GM12878 (cell line): ENCODE results near the gene PATJ. TPM values are rescaled to one million over a fixed set of nuclear protein-coding genes. Genes with fewer than 3 reads are reported as not detected.

ENCODE experiments used
- ATAC-seq: fragments of 200-7000 bp; cut with Tn5 transposase; 3 replicates; pipeline ENCODE4 v1.9.1; 2020; ENCODE audit warnings: mild to moderate bottlenecking, moderate library complexity
- BruUV-seq: library from RNA; stranded (reverse); fragments of 400-500 nt; replicated peaks from 2 replicates; lab custom pipeline; 2021; lab: Mats Ljungman, UMichigan
- CTCF ChIA-PET: fragments of 300-600 bp; sonication (Branson Sonifier 250); formaldehyde crosslinking; extraction: SDS; loops from one replicate; lab custom pipeline; 2021; ENCODE audit warnings: inconsistent platforms; lab: Yijun Ruan, JAX
- POLR2A ChIA-PET: fragments of 350-600 bp; formaldehyde crosslinking; extraction: SDS; loops from one replicate; lab custom pipeline; 2021; ENCODE audit warnings: inconsistent platforms; lab: Charles Lee
- RAD21 ChIA-PET: fragments of 300-600 bp; sonication (Branson Sonifier 250); formaldehyde crosslinking; loops from one replicate; lab custom pipeline; 2023; ENCODE audit warnings: antibody characterized with exemption; ENCODE audit not compliant: unreplicated experiment; lab: Charles Lee
- SMC1A ChIA-PET: fragments of 300-600 bp; sonication (Branson Sonifier 250); formaldehyde crosslinking; loops from one replicate; lab custom pipeline; 2023; ENCODE audit not compliant: unreplicated experiment, uncharacterized antibody; lab: Charles Lee
- DNase-seq: peaks from one replicate; pipeline ENCODE4 v3.0.0-alpha.2; 2011; ENCODE audit warnings: low read depth, low spot score
- FAIRE-seq: peaks from 3 replicates; lab custom pipeline; 2011; peaks lifted over from hg19 to GRCh38; lab: Jason Lieb, UNC
- H2AFZ ChIP-seq: 2 replicates; pipeline ENCODE4 v1.6.0; 2011; ENCODE audit warnings: low read depth, low read length, control low read depth; ENCODE audit not compliant: control insufficient read depth
- H3K27ac ChIP-seq: 2 replicates; pipeline ENCODE4 v1.5.1; 2011; ENCODE audit warnings: control low read depth; ENCODE audit not compliant: control insufficient read depth, insufficient read depth
- H3K27me3 ChIP-seq, 2 experiments: replicated peaks in 1 of 2; 2 replicates each; pipeline versions ENCODE4 v1.6.0 to v1.6.1; 2011; ENCODE audit warnings: low read length in 1 of 2; ENCODE audit not compliant: control insufficient read depth in 2 of 2, insufficient read depth in 2 of 2
- H3K36me3 ChIP-seq, 2 experiments: 2 replicates each; pipeline ENCODE4 v1.5.1; 2011; ENCODE audit warnings: low read length in 1 of 2; ENCODE audit not compliant: control insufficient read depth in 2 of 2, insufficient read depth in 2 of 2
- H3K4me1 ChIP-seq: 2 replicates; pipeline ENCODE4 v1.6.1; 2011; ENCODE audit warnings: mild to moderate bottlenecking, low read length, moderate library complexity, mixed read lengths; ENCODE audit not compliant: control insufficient read depth, insufficient read depth
- H3K4me2 ChIP-seq: 2 replicates; pipeline ENCODE4 v1.6.0; 2011; ENCODE audit warnings: control low read depth; ENCODE audit not compliant: control insufficient read depth, insufficient read depth
- H3K4me3 ChIP-seq: fragments of 200-600 bp; sonication (generic); 2 replicates; pipeline ENCODE4 v1.5.1; 2016
- H3K79me2 ChIP-seq: 2 replicates; pipeline ENCODE4 v1.6.0; 2011; ENCODE audit warnings: low read length; ENCODE audit not compliant: control insufficient read depth, insufficient read depth
- H3K9ac ChIP-seq: 2 replicates; pipeline ENCODE4 v1.8.0; 2011; ENCODE audit warnings: low read length, control low read depth, mixed read lengths; ENCODE audit not compliant: control insufficient read depth, insufficient read depth
- H3K9me3 ChIP-seq: replicated peaks from 3 replicates; pipeline ENCODE4 v1.5.1; 2011; ENCODE audit warnings: mild to moderate bottlenecking, low read length; ENCODE audit not compliant: control insufficient read depth, insufficient read depth
- H4K20me1 ChIP-seq: 2 replicates; pipeline ENCODE4 v1.6.0; 2011; ENCODE audit not compliant: control insufficient read depth, insufficient read depth
- ASH2L ChIP-seq: fragments of 300-600, 200-600 bp; sonication (generic); IDR thresholded peaks from 2 replicates; pipeline ENCODE4 v1.6.1; 2017; ENCODE audit warnings: low read depth, mild to moderate bottlenecking, borderline replicate concordance
- BCL11A ChIP-seq: IDR thresholded peaks from 2 replicates; pipeline ENCODE4 v1.6.1; 2011; ENCODE audit warnings: low read depth, low read length
- CREB1 ChIP-seq: IDR thresholded peaks from 2 replicates; pipeline ENCODE4 v1.6.1; 2012; ENCODE audit warnings: low read depth, mild to moderate bottlenecking, inconsistent platforms
- IRF4 ChIP-seq: IDR thresholded peaks from 2 replicates; pipeline ENCODE4 v1.6.1; 2011; ENCODE audit warnings: low read depth, low read length
- KDM1A ChIP-seq: fragments of 200-600 bp; sonication (generic); IDR thresholded peaks from 2 replicates; pipeline ENCODE4 v1.6.1; 2016; ENCODE audit warnings: borderline replicate concordance
- RELA ChIP-seq: fragments of 450-650 bp; IDR thresholded peaks from 2 replicates; pipeline ENCODE4 v1.8.0; 2014; ENCODE audit warnings: borderline replicate concordance; ENCODE audit not compliant: partially characterized antibody
- SIX5 ChIP-seq: IDR thresholded peaks from 2 replicates; pipeline ENCODE4 v1.6.1; 2011; ENCODE audit warnings: mild to moderate bottlenecking, low read depth, low read length, moderate library complexity; ENCODE audit not compliant: severe bottlenecking
- SMAD5 ChIP-seq: IDR thresholded peaks from 2 replicates; pipeline ENCODE4 v1.6.1; 2016; ENCODE audit warnings: antibody characterized with exemption, low read depth
- SMARCA5 ChIP-seq: fragments of 450-650 bp; IDR thresholded peaks from 2 replicates; pipeline ENCODE4 v1.6.1; 2017; ENCODE audit warnings: mild to moderate bottlenecking
- SREBF2 ChIP-seq: IDR thresholded peaks from 2 replicates; pipeline ENCODE4 v1.6.1; 2012; ENCODE audit warnings: mild to moderate bottlenecking, low read length
- TBL1XR1 ChIP-seq: IDR thresholded peaks from 2 replicates; pipeline ENCODE4 v1.6.1; 2012; ENCODE audit warnings: low read depth, low read length, improper control_type of control experiment
- ZNF207 ChIP-seq: fragments of 450-650 bp; IDR thresholded peaks from 2 replicates; pipeline ENCODE4 v1.6.1; 2014; ENCODE audit warnings: antibody characterized with exemption, mild to moderate bottlenecking, borderline replicate concordance
- WGBS: methylation state at CpG from one replicate; pipeline ENCODE4 v1.1.6; 2016; ENCODE audit warnings: low lambda C conversion rate; ENCODE audit not compliant: insufficient replicate concordance, insufficient coverage; ENCODE audit errors: missing lambda C conversion rate; 5-methylcytosine and 5-hydroxymethylcytosine counted together
- in situ Hi-C: fragments of 300-500 bp; cut with MboI; formaldehyde crosslinking; loops from 9 replicates; pipeline ENCODE4 v1.14.3; 2018; ENCODE audit warnings: mixed read lengths
- intact Hi-C: fragments of 100-400 bp; cut with micrococcal nuclease; formaldehyde crosslinking; loops from one replicate; pipeline ENCODE4 v1.14.2; 2022; ENCODE audit not compliant: unreplicated experiment
- polyA plus RNA-seq, 11 experiments: library from polyadenylated mRNA; depleted of rRNA in 4 of 11; unstranded in 6 of 11; stranded (reverse) in 5 of 11; fragments of >200 nt; fragmentation: Nextera tagmentation in 4 of 11; fragmentation: Illumina TruSeq in 1 of 11; extraction: Ambion mirVana in 4 of 11; extraction: Trizol in 1 of 11; gene quantifications; 1 replicate in 1 of 11; 2 replicates in 10 of 11; pipeline versions ENCODE4 v1.2.1 to v1.2.3, GENCODE V29; 2011 to 2016; ENCODE audit warnings: inconsistent platforms in 2 of 11, missing spikeins in 2 of 11, low read depth in 1 of 11
- total RNA-seq, 4 experiments: library from RNA; depleted of rRNA in 3 of 4; stranded (reverse); fragments of >200 nt in 3 of 4; fragmentation: Illumina TruSeq in 1 of 4; extraction: Trizol in 1 of 4; gene quantifications; 2 replicates each; pipeline versions ENCODE4 v1.2.1 to v1.2.3, GENCODE V29; 2013 to 2021
- TF ChIP-seq, protein P1 (sequence below): IDR thresholded peaks from 2 replicates; pipeline ENCODE4 v1.6.1; 2011; ENCODE audit warnings: borderline replicate concordance, low read depth, mild to moderate bottlenecking, moderate library complexity, mixed read lengths, low read length; ENCODE audit not compliant: insufficient read depth; ENCODE audit errors: extremely low read length
- TF ChIP-seq, protein P2 (sequence below): IDR thresholded peaks from 2 replicates; pipeline ENCODE4 v1.6.1; 2011; ENCODE audit warnings: borderline replicate concordance, low read depth, mild to moderate bottlenecking, moderate library complexity, low read length; ENCODE audit not compliant: insufficient read depth, poor library complexity, severe bottlenecking
- TF ChIP-seq, protein P3 (sequence below): IDR thresholded peaks from 2 replicates; pipeline ENCODE4 v1.6.1; 2012; ENCODE audit warnings: mild to moderate bottlenecking, low read depth, low read length

PATJ gene
- total and polyA plus RNA-seq, 10 of the 15 experiments (the other 5 are each of a cell fraction or from before 2014, with no cell fraction given), result 2.8 to 13.9 (median 6.9) TPM

DNA sequence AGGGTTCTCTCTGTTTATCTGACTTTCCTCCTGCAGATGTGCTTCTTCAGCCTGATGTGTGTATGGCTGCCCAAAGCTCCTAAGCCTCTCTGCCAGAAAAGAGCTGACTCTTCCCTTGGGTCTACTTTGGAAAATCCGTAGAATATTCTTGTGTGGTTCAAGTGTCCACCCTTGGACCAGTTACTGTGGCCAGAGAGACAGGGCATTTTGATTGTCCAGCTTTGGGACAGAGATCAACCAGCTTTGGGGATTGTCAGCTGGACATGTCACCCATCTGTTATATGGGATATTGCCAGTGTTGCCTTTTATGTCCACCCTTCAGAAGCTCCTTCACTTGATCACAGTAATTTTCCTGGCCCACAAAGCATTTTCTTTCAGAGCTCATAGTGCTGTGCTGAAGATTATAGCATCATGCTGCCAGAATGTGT lies 326.1 kb downstream of the PATJ start (continued):
- TF ChIP-seq KDM1A, result no peak
- TF ChIP-seq, all 136 proteins: peak for 0

DNA sequence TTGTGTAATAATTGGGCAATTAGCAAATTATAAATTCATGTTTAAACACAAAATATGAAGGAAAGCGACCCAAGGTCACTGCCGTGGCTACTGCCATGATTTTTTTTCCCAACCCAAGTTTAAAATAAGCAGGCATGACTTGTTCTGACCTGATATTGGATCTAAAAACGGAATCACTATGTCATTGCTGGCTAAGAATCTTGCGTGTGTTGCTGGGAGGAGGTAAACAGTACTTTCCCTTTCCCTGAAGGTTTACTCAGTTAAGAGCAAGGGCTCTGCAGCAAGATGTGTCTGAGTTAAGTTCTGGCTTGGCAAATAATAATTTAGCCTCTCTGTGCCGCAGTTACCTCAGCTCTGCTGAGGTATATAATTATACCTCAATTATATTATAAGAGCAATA lies 326.7 kb downstream of the PATJ start:
- Histone ChIP-seq H3K4me2 (no peak overlapping the region), H3K36me3 (no peaks in the 10 kb centered on the region), H3K27me3 (no peaks in the 10 kb centered on the region), H2AFZ (no peak overlapping the region), H3K4me1 (no peaks in the 10 kb centered on the region), H3K79me2 (no peaks in the 10 kb centered on the region), H3K9ac (no peak overlapping the region), H4K20me1 (no peaks in the 10 kb centered on the region), H3K9me3 (peaks cover 2% of the 10 kb centered on the region; the same call in 1 of the 3 replicates), H3K4me3 (no peak overlapping the region), H3K27ac (no peak overlapping the region)
- intact Hi-C loops, result no loop called here
- WGBS, result 39% methylated on average over 5 of the region's 5 CpGs
- SMC1A ChIA-PET, result interaction anchor here (1.8 kb wide), 1 partner anchor 14 kb away, joined by 6 read pairs; no protein-coding TSS in a partner anchor
- no peak for ATAC-seq
- POLR2A ChIA-PET, result no interaction called here
- TF ChIP-seq, protein P1, sequence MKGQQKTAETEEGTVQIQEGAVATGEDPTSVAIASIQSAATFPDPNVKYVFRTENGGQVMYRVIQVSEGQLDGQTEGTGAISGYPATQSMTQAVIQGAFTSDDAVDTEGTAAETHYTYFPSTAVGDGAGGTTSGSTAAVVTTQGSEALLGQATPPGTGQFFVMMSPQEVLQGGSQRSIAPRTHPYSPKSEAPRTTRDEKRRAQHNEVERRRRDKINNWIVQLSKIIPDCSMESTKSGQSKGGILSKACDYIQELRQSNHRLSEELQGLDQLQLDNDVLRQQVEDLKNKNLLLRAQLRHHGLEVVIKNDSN, result no peak
- no peak for TF ChIP-seq ASH2L
- no peak for TF ChIP-seq CREB1
- no peak for TF ChIP-seq SMAD5
- TF ChIP-seq TBL1XR1, result no peak
- TF ChIP-seq BCL11A, result no peak
- TF ChIP-seq ZNF207, result no peak
- TF ChIP-seq, protein P2, sequence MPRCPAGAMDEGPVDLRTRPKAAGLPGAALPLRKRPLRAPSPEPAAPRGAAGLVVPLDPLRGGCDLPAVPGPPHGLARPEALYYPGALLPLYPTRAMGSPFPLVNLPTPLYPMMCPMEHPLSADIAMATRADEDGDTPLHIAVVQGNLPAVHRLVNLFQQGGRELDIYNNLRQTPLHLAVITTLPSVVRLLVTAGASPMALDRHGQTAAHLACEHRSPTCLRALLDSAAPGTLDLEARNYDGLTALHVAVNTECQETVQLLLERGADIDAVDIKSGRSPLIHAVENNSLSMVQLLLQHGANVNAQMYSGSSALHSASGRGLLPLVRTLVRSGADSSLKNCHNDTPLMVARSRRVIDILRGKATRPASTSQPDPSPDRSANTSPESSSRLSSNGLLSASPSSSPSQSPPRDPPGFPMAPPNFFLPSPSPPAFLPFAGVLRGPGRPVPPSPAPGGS, result no peak
- TF ChIP-seq, protein P3, sequence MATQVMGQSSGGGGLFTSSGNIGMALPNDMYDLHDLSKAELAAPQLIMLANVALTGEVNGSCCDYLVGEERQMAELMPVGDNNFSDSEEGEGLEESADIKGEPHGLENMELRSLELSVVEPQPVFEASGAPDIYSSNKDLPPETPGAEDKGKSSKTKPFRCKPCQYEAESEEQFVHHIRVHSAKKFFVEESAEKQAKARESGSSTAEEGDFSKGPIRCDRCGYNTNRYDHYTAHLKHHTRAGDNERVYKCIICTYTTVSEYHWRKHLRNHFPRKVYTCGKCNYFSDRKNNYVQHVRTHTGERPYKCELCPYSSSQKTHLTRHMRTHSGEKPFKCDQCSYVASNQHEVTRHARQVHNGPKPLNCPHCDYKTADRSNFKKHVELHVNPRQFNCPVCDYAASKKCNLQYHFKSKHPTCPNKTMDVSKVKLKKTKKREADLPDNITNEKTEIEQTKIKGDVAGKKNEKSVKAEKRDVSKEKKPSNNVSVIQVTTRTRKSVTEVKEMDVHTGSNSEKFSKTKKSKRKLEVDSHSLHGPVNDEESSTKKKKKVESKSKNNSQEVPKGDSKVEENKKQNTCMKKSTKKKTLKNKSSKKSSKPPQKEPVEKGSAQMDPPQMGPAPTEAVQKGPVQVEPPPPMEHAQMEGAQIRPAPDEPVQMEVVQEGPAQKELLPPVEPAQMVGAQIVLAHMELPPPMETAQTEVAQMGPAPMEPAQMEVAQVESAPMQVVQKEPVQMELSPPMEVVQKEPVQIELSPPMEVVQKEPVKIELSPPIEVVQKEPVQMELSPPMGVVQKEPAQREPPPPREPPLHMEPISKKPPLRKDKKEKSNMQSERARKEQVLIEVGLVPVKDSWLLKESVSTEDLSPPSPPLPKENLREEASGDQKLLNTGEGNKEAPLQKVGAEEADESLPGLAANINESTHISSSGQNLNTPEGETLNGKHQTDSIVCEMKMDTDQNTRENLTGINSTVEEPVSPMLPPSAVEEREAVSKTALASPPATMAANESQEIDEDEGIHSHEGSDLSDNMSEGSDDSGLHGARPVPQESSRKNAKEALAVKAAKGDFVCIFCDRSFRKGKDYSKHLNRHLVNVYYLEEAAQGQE, result no peak
- TF ChIP-seq RELA, result no peak
- TF ChIP-seq SREBF2, result no peak
- TF ChIP-seq SIX5, result no peak
- no peak for TF ChIP-seq SMARCA5
- TF ChIP-seq IRF4, result no peak
- RAD21 ChIA-PET, result interaction anchor here (0.6 kb wide), 1 partner anchor 412 kb away, joined by 3 read pairs; no protein-coding TSS in a partner anchor
- CTCF ChIA-PET, result interaction anchor here (0.8 to 1.7 kb wide), 4 partner anchors 10 to 60 kb away, joined by 3 to 7 read pairs (median 4); no protein-coding TSS in a partner anchor
- BruUV-seq, result no TSS peak
- FAIRE-seq, result no peak
- no peak for DNase-seq
- in situ Hi-C loops, result no loop called here
